ENCODE measurements around the gene PREX1. TPM values are rescaled to one million over a fixed set of nuclear protein-coding genes. Genes with fewer than 3 reads are reported as not detected.
"Not testable (repeated sequence)": the region's sequence is repeated elsewhere in the genome, so short reads cannot be mapped to it uniquely, and the experiment has no call there.

Gene PREX1
- total RNA-seq, 2 donors from 2014 or later, result 7.4 to 37.9 TPM

- Histone ChIP-seq H3K36me3 (no peaks in the 10 kb centered on the region), H3K27ac (no peak overlapping the region), H3K9me3 (no peaks in the 10 kb centered on the region), H3K4me1 (replicated peaks) (no peaks in the 10 kb centered on the region), H3K4me3 (no peak overlapping the region), H3K27me3 (replicated peaks; ENCODE audit: insufficient read depth) (no peaks in the 10 kb centered on the region)
- TF ChIP-seq POLR2AphosphoS5 (IDR thresholded peaks at IDR 0.05) (no peak), CTCF (IDR thresholded peaks at IDR 0.05) (no peak), POLR2A (IDR thresholded peaks at IDR 0.05) (no peak)
- DNase-seq (ENCODE audit: low spot score), result no peak
- intact Hi-C loops (cut with DNase I), result no loop called here
- 73% methylated on average over 5 of the region's 5 CpGs for WGBS
These were observed 13.8 kb downstream of the PREX1 start for GRCh38 chr20:48813930-48814546.

- intact Hi-C loops (cut with DNase I), result no loop called here
- no peaks in the 10 kb centered on the region for H3K36me3 ChIP-seq
- no peak for DNase-seq (ENCODE audit: low spot score)
- no peak overlapping the region for H3K4me3 ChIP-seq
- no peaks in the 10 kb centered on the region for H3K27me3 ChIP-seq (replicated peaks; ENCODE audit: insufficient read depth)
- no peak overlapping the region for H3K27ac ChIP-seq
- H3K9me3 ChIP-seq, result no peaks in the 10 kb centered on the region
- no peak for TF ChIP-seq POLR2AphosphoS5 (IDR thresholded peaks at IDR 0.05)
- TF ChIP-seq POLR2A (IDR thresholded peaks at IDR 0.05), result no peak
- TF ChIP-seq CTCF (IDR thresholded peaks at IDR 0.05), result no peak
- 33% methylated on average over 3 of the region's 3 CpGs for WGBS
- H3K4me1 ChIP-seq (replicated peaks), result no peaks in the 10 kb centered on the region
These were observed 14.4 kb downstream of the PREX1 start for GRCh38 chr20:48813446-48813747.

GRCh38 chr20:48812600-48813445, 15.0 kb downstream of the PREX1 start:
- no peak for TF ChIP-seq POLR2A (IDR thresholded peaks at IDR 0.05)
- no peak for TF ChIP-seq CTCF (IDR thresholded peaks at IDR 0.05)
- no peak for TF ChIP-seq POLR2AphosphoS5 (IDR thresholded peaks at IDR 0.05)
- Histone ChIP-seq H3K4me1 (replicated peaks) (no peaks in the 10 kb centered on the region), H3K27ac (no peak overlapping the region), H3K9me3 (no peaks in the 10 kb centered on the region), H3K4me3 (no peak overlapping the region), H3K36me3 (no peaks in the 10 kb centered on the region), H3K27me3 (replicated peaks; ENCODE audit: insufficient read depth) (no peaks in the 10 kb centered on the region)
- WGBS, result 81% methylated on average over 15 of the region's 15 CpGs
- DNase-seq (ENCODE audit: low spot score), result no peak
- intact Hi-C loops (cut with DNase I), result no loop called here

GRCh38 chr20:48812114-48812513, 15.7 kb downstream of the PREX1 start:
- 59% methylated on average over 1 of the region's 1 CpG for WGBS
- H3K4me1 ChIP-seq (replicated peaks); H3K9me3 ChIP-seq; intact Hi-C loops (cut with DNase I); H3K27me3 ChIP-seq (replicated peaks; ENCODE audit: insufficient read depth); H3K4me3 ChIP-seq; H3K36me3 ChIP-seq; DNase-seq (ENCODE audit: low spot score); H3K27ac ChIP-seq: not testable (repeated sequence)

- H3K4me3 ChIP-seq, result no peak overlapping the region
- WGBS, result 92% methylated on average over 5 of the region's 5 CpGs
- H3K27me3 ChIP-seq (replicated peaks; ENCODE audit: insufficient read depth), result no peaks in the 10 kb centered on the region
- no peak for DNase-seq (ENCODE audit: low spot score)
- no peaks in the 10 kb centered on the region for H3K4me1 ChIP-seq (replicated peaks)
- H3K27ac ChIP-seq, result no peak overlapping the region
- H3K36me3 ChIP-seq, result no peaks in the 10 kb centered on the region
- intact Hi-C loops (cut with DNase I), result no loop called here
- TF ChIP-seq CTCF (IDR thresholded peaks at IDR 0.05), result no peak
- TF ChIP-seq POLR2AphosphoS5 (IDR thresholded peaks at IDR 0.05), result no peak
- H3K9me3 ChIP-seq, result no peaks in the 10 kb centered on the region
These were observed 18.1 kb downstream of the PREX1 start for GRCh38 chr20:48809673-48810072.

All from prostate gland (tissue), 2 donors.